Measurements from ENCODE around the gene ASB6. TPM values are rescaled to one million over a fixed set of nuclear protein-coding genes. Genes with fewer than 3 reads are reported as not detected.

Gene ASB6
- total RNA-seq, 2 experiments from 2014 or later = 19.0 to 21.4 TPM

GRCh38 chr9:129669141-129669718 lies 27.3 kb upstream of the ASB6 start:
- intact Hi-C loops (cut with micrococcal nuclease; ENCODE audit: unreplicated experiment) = no loop called here
- ChIA-PET POLR2A (no interaction called here), CTCF (ENCODE audit: unreplicated experiment) (no interaction called here)
- H3K36me3 ChIP-seq (ENCODE audit: insufficient read depth, low read length) = no peaks in the 10 kb centered on the region
- H3K4me3 ChIP-seq (ENCODE audit: low read depth, low read length, poor library complexity, severe bottlenecking) = no peak overlapping the region
- H3K79me2 ChIP-seq (ENCODE audit: insufficient read depth, low read depth, low read length) = no peaks in the 10 kb centered on the region
- no peak overlapping the region for H3K27ac ChIP-seq (ENCODE audit: low read depth, low read length, poor library complexity, severe bottlenecking)
- H3K4me2 ChIP-seq (ENCODE audit: low read length) = no peak overlapping the region
- no peaks in the 10 kb centered on the region for H3K4me1 ChIP-seq (ENCODE audit: insufficient read depth, low read length, poor library complexity, severe bottlenecking)
- H3K9me3 ChIP-seq (ENCODE audit: low read length) = no peaks in the 10 kb centered on the region
- H4K20me1 ChIP-seq (ENCODE audit: insufficient read depth, low read length) = no peaks in the 10 kb centered on the region
- no peaks in the 10 kb centered on the region for H3K9me2 ChIP-seq (ENCODE audit: insufficient read depth, low read length)
- H2AFZ ChIP-seq (ENCODE audit: low read length) = no peak overlapping the region
- DNase-seq (ENCODE audit: low spot score) = no peak
- no TSS peak for BruUV-seq (replicated peaks)
- no peak for TF ChIP-seq CTCF (conservative IDR thresholded peaks at IDR 0.05; ENCODE audit: low read length)
- no peak for TF ChIP-seq EZH2phosphoT487 (IDR thresholded peaks at IDR 0.05; ENCODE audit: borderline replicate concordance, low read depth, low read length)

GRCh38 chr9:129667850-129668249 lies 25.9 kb upstream of the ASB6 start:
- Histone ChIP-seq H3K9me2 (ENCODE audit: insufficient read depth, low read length) (no peaks in the 10 kb centered on the region), H3K27ac (ENCODE audit: low read depth, low read length, poor library complexity, severe bottlenecking) (no peak overlapping the region), H3K4me1 (ENCODE audit: insufficient read depth, low read length, poor library complexity, severe bottlenecking) (no peaks in the 10 kb centered on the region), H4K20me1 (ENCODE audit: insufficient read depth, low read length) (no peaks in the 10 kb centered on the region), H3K4me2 (ENCODE audit: low read length) (no peak overlapping the region), H3K4me3 (ENCODE audit: low read depth, low read length, poor library complexity, severe bottlenecking) (no peak overlapping the region), H3K79me2 (ENCODE audit: insufficient read depth, low read depth, low read length) (no peaks in the 10 kb centered on the region), H3K9me3 (ENCODE audit: low read length) (no peaks in the 10 kb centered on the region), H2AFZ (ENCODE audit: low read length) (no peak overlapping the region), H3K36me3 (ENCODE audit: insufficient read depth, low read length) (no peaks in the 10 kb centered on the region)
- CTCF ChIA-PET (ENCODE audit: unreplicated experiment) = no interaction called here
- no peak for TF ChIP-seq CTCF (conservative IDR thresholded peaks at IDR 0.05; ENCODE audit: low read length)
- POLR2A ChIA-PET = no interaction called here
- no TSS peak for BruUV-seq (replicated peaks)
- DNase-seq (ENCODE audit: low spot score) = no peak
- intact Hi-C loops (cut with micrococcal nuclease; ENCODE audit: unreplicated experiment) = no loop called here

GRCh38 chr9:129667378-129667777 lies 25.4 kb upstream of the ASB6 start:
- no TSS peak for BruUV-seq (replicated peaks)
- no peaks in the 10 kb centered on the region for H3K4me1 ChIP-seq (ENCODE audit: insufficient read depth, low read length, poor library complexity, severe bottlenecking)
- H3K4me2 ChIP-seq (ENCODE audit: low read length) = no peak overlapping the region
- CTCF ChIA-PET (ENCODE audit: unreplicated experiment) = no interaction called here
- no peaks in the 10 kb centered on the region for H3K36me3 ChIP-seq (ENCODE audit: insufficient read depth, low read length)
- TF ChIP-seq EZH2phosphoT487 (IDR thresholded peaks at IDR 0.05; ENCODE audit: borderline replicate concordance, low read depth, low read length) (no peak), CTCF (conservative IDR thresholded peaks at IDR 0.05; ENCODE audit: low read length) (no peak)
- H3K79me2 ChIP-seq (ENCODE audit: insufficient read depth, low read depth, low read length) = no peaks in the 10 kb centered on the region
- H3K9me2 ChIP-seq (ENCODE audit: insufficient read depth, low read length) = no peaks in the 10 kb centered on the region
- no peaks in the 10 kb centered on the region for H4K20me1 ChIP-seq (ENCODE audit: insufficient read depth, low read length)
- H2AFZ ChIP-seq (ENCODE audit: low read length) = no peak overlapping the region
- no peak overlapping the region for H3K27ac ChIP-seq (ENCODE audit: low read depth, low read length, poor library complexity, severe bottlenecking)
- H3K9me3 ChIP-seq (ENCODE audit: low read length) = no peaks in the 10 kb centered on the region
- no peak for DNase-seq (ENCODE audit: low spot score)
- POLR2A ChIA-PET = no interaction called here
- H3K4me3 ChIP-seq (ENCODE audit: low read depth, low read length, poor library complexity, severe bottlenecking) = no peak overlapping the region
- intact Hi-C loops (cut with micrococcal nuclease; ENCODE audit: unreplicated experiment) = no loop called here
